ENCODE results near the gene CDH8.

Gene CDH8

DNA sequence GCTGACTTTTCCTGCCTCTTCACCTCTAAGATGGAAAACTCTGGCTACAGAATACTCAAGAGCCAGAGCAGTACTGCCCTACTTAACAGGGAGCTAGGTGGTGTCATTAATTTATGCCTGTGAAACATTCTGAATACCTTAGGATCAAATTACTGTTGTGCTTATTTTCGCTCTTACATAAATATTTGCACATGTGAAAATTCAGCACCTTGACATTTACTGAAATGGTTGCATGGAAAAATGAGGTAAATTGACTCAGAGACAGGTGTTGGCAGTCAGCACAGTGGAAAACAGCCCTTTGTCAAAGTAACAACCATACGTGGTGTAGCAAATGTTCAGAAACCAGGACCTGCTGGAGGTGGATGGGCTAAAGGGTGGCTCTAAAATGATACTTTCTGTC lies 193.6 kb downstream of the CDH8 start:
- no peak for DNase-seq
- H2AFZ ChIP-seq (ENCODE audit: low read depth, low read length): no peak overlapping the region
- H3K27ac ChIP-seq (ENCODE audit: low read length): no peak overlapping the region
- H3K4me2 ChIP-seq (ENCODE audit: insufficient read depth, low read length): no peak overlapping the region
- H3K4me3 ChIP-seq (ENCODE audit: low read depth in 1 of 2, low read length in 2 of 2): no peak overlapping the region
- no peak overlapping the region for H3K9ac ChIP-seq (ENCODE audit: low read depth, low read length)
- H3K27me3 ChIP-seq (ENCODE audit: insufficient read depth, low read length, poor library complexity): no peaks in the 10 kb centered on the region
- ATAC-seq (ENCODE audit: insufficient read depth, low read depth): no peak
- H3K36me3 ChIP-seq (ENCODE audit: insufficient read depth, low read length): no peaks in the 10 kb centered on the region
- H3K9me3 ChIP-seq (ENCODE audit: insufficient read depth, low read length, severe bottlenecking): no peaks in the 10 kb centered on the region
- no peaks in the 10 kb centered on the region for H4K20me1 ChIP-seq (ENCODE audit: insufficient read depth, low read length)
- no peaks in the 10 kb centered on the region for H3K79me2 ChIP-seq (ENCODE audit: insufficient read depth, low read length)
- TF ChIP-seq, protein P1, sequence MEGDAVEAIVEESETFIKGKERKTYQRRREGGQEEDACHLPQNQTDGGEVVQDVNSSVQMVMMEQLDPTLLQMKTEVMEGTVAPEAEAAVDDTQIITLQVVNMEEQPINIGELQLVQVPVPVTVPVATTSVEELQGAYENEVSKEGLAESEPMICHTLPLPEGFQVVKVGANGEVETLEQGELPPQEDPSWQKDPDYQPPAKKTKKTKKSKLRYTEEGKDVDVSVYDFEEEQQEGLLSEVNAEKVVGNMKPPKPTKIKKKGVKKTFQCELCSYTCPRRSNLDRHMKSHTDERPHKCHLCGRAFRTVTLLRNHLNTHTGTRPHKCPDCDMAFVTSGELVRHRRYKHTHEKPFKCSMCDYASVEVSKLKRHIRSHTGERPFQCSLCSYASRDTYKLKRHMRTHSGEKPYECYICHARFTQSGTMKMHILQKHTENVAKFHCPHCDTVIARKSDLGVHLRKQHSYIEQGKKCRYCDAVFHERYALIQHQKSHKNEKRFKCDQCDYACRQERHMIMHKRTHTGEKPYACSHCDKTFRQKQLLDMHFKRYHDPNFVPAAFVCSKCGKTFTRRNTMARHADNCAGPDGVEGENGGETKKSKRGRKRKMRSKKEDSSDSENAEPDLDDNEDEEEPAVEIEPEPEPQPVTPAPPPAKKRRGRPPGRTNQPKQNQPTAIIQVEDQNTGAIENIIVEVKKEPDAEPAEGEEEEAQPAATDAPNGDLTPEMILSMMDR (IDR thresholded peaks at IDR 0.05; ENCODE audit: borderline replicate concordance, extremely low read depth, low read length, poor library complexity, severe bottlenecking): no peak
- no peaks in the 10 kb centered on the region for H3K4me1 ChIP-seq (ENCODE audit: insufficient read depth, low read length)

DNA sequence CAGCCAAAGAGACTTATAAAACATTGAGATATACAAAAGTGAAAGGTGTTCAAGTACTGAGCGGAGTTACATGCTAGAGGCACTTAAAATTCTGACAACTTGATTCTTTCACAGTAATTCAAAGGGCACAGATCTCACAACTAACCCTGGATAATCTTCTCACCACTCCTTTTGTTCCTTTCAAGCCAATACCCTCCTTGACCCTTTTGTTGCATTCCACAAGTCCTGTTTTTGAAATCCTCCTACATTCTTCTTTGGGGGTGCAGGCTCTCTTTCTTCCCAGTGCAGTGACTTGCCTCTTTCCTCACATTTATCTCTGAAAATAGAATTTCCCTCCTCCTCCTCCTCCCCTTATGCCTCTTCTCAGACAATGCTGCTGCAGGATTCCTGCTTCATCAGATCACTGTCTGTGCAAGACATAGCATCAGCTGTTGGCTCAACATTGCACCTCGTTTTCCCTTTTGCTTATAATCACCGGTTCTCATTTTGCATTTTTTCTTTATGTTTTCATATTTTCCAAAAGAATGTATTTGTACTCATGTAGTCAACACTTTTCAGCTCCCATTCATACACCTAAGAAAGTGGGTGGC lies 199.3 kb downstream of the CDH8 start:
- no peaks in the 10 kb centered on the region for H3K36me3 ChIP-seq (ENCODE audit: insufficient read depth, low read length)
- H3K79me2 ChIP-seq (ENCODE audit: insufficient read depth, low read length): no peaks in the 10 kb centered on the region
- ATAC-seq (ENCODE audit: insufficient read depth, low read depth) (no peak), DNase-seq (no peak)
- no peak overlapping the region for H3K4me2 ChIP-seq (ENCODE audit: insufficient read depth, low read length)
- no peak overlapping the region for H2AFZ ChIP-seq (ENCODE audit: low read depth, low read length)
- no peaks in the 10 kb centered on the region for H3K9me3 ChIP-seq (ENCODE audit: insufficient read depth, low read length, severe bottlenecking)
- TF ChIP-seq, protein P1 (IDR thresholded peaks at IDR 0.05; ENCODE audit: borderline replicate concordance, extremely low read depth, low read length, poor library complexity, severe bottlenecking): no peak
- TF ChIP-seq EZH2 (IDR thresholded peaks at IDR 0.05; ENCODE audit: borderline replicate concordance, low read depth, low read length, severe bottlenecking): no peak
- H3K4me3 ChIP-seq (ENCODE audit: low read depth in 1 of 2, low read length in 2 of 2): no peak overlapping the region
- no peaks in the 10 kb centered on the region for H3K4me1 ChIP-seq (ENCODE audit: insufficient read depth, low read length)
- H4K20me1 ChIP-seq (ENCODE audit: insufficient read depth, low read length): no peaks in the 10 kb centered on the region
- H3K27me3 ChIP-seq (ENCODE audit: insufficient read depth, low read length, poor library complexity): no peaks in the 10 kb centered on the region
- H3K27ac ChIP-seq (ENCODE audit: low read length): no peak overlapping the region
- H3K9ac ChIP-seq (ENCODE audit: low read depth, low read length): no peak overlapping the region

DNA sequence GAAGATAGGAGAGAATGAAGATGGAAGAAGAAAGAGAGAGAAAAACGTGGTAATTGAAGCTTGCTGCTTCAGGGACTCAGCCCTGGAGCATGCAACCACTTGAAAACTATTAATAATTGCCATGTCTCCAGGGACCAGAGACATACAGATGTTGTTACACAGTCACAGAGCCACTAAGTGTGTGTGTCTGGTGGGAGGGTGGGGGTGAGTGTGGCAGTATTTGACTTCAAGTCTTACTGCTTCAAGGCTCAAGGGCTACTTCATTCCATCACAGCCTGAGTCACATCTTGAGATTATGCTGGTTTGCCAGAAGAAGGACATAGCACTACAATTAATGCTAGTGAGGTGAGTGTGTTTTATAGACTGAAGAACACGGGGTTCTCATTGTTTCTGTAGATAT lies 202.2 kb downstream of the CDH8 start:
- no peaks in the 10 kb centered on the region for H3K27me3 ChIP-seq (ENCODE audit: insufficient read depth, low read length, poor library complexity)
- no peaks in the 10 kb centered on the region for H3K9me3 ChIP-seq (ENCODE audit: insufficient read depth, low read length, severe bottlenecking)
- H3K27ac ChIP-seq (ENCODE audit: low read length): no peak overlapping the region
- no peak for TF ChIP-seq EZH2 (IDR thresholded peaks at IDR 0.05; ENCODE audit: borderline replicate concordance, low read depth, low read length, severe bottlenecking)
- TF ChIP-seq, protein P1 (IDR thresholded peaks at IDR 0.05; ENCODE audit: borderline replicate concordance, extremely low read depth, low read length, poor library complexity, severe bottlenecking): no peak
- no peaks in the 10 kb centered on the region for H3K4me1 ChIP-seq (ENCODE audit: insufficient read depth, low read length)
- no peaks in the 10 kb centered on the region for H4K20me1 ChIP-seq (ENCODE audit: insufficient read depth, low read length)
- no peaks in the 10 kb centered on the region for H3K36me3 ChIP-seq (ENCODE audit: insufficient read depth, low read length)
- no peak for ATAC-seq (ENCODE audit: insufficient read depth, low read depth)
- no peak overlapping the region for H3K4me2 ChIP-seq (ENCODE audit: insufficient read depth, low read length)
- H3K79me2 ChIP-seq (ENCODE audit: insufficient read depth, low read length): no peaks in the 10 kb centered on the region
- no peak overlapping the region for H3K9ac ChIP-seq (ENCODE audit: low read depth, low read length)
- no peak overlapping the region for H3K4me3 ChIP-seq (ENCODE audit: low read depth in 1 of 2, low read length in 2 of 2)
- no peak overlapping the region for H2AFZ ChIP-seq (ENCODE audit: low read depth, low read length)
- no peak for DNase-seq

All from DND-41 (cell line).